Kidney epithelial cell (primary cell): ENCODE results near the gene PIAS4. TPM values are rescaled to one million over a fixed set of nuclear protein-coding genes. Genes with fewer than 3 reads are reported as not detected.

ENCODE experiments used
- DNase-seq: peaks from one replicate; pipeline ENCODE4 v3.0.0-alpha.2; 2010; ENCODE audit warnings: low read depth
- H3K27me3 ChIP-seq: 2 replicates; pipeline ENCODE4 v1.6.0; 2011; ENCODE audit warnings: low read length; ENCODE audit not compliant: control insufficient read depth, insufficient read depth
- H3K36me3 ChIP-seq: 2 replicates; pipeline ENCODE4 v1.5.1; 2011; ENCODE audit warnings: low read length; ENCODE audit not compliant: control insufficient read depth, insufficient read depth
- H3K4me3 ChIP-seq: 2 replicates; pipeline ENCODE4 v1.5.1; 2011; ENCODE audit warnings: low read depth, mild to moderate bottlenecking, control low read depth, low read length
- total RNA-seq: library from RNA; depleted of rRNA; stranded (reverse); fragments of >200 nt; gene quantifications from 2 replicates; pipeline ENCODE4 v1.2.3, GENCODE V29; 2015
- TF ChIP-seq, protein P1 (sequence below): IDR thresholded peaks from 2 replicates; pipeline ENCODE4 v1.5.1; 2011; ENCODE audit warnings: mild to moderate bottlenecking, moderate library complexity, low read length, control low read depth, inconsistent platforms; ENCODE audit not compliant: insufficient read depth, poor library complexity, severe bottlenecking

PIAS4 gene
- total RNA-seq, 1 donor from 2014 or later = 38.1 TPM

DNA sequence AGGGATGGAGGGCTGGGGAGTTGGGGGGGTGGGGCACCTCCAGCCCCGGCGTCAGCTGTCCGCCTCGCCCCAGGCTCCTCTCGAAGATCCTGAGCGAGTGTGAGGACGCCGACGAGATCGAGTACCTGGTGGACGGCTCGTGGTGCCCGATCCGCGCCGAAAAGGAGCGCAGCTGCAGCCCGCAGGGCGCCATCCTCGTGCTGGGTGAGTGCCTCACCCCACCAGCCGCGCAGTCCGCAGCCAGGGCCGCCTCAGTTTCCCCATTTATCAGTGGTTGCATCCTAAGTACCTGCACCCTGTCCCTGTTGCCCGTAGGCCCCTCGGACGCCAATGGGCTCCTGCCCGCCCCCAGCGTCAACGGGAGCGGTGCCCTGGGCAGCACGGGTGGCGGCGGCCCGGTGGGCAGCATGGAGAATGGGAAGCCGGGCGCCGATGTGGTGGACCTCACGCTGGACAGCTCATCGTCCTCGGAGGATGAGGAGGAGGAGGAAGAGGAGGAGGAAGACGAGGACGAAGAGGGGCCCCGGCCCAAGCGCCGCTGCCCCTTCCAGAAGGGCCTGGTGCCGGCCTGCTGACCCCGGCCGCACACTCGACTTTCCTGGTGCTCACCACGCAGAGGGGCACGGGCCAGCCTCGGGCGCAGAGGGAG, 29.9 kb downstream of the PIAS4 start:
- no peak for DNase-seq
- peaks cover 1% of the 10 kb centered on the region for H3K36me3 ChIP-seq
- no peak overlapping the region for H3K4me3 ChIP-seq
- H3K27me3 ChIP-seq = no peaks in the 10 kb centered on the region
- TF ChIP-seq, protein P1, sequence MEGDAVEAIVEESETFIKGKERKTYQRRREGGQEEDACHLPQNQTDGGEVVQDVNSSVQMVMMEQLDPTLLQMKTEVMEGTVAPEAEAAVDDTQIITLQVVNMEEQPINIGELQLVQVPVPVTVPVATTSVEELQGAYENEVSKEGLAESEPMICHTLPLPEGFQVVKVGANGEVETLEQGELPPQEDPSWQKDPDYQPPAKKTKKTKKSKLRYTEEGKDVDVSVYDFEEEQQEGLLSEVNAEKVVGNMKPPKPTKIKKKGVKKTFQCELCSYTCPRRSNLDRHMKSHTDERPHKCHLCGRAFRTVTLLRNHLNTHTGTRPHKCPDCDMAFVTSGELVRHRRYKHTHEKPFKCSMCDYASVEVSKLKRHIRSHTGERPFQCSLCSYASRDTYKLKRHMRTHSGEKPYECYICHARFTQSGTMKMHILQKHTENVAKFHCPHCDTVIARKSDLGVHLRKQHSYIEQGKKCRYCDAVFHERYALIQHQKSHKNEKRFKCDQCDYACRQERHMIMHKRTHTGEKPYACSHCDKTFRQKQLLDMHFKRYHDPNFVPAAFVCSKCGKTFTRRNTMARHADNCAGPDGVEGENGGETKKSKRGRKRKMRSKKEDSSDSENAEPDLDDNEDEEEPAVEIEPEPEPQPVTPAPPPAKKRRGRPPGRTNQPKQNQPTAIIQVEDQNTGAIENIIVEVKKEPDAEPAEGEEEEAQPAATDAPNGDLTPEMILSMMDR = no peak

- TF ChIP-seq, protein P1 = no peak
- Histone ChIP-seq H3K27me3 (no peaks in the 10 kb centered on the region), H3K36me3 (peaks cover 1% of the 10 kb centered on the region), H3K4me3 (no peak overlapping the region)
- no peak for DNase-seq
These were observed 30.5 kb downstream of the PIAS4 start for GRCh38 chr19:4038057-4038456.

GRCh38 chr19:4038661-4039423, 31.3 kb downstream of the PIAS4 start:
- Histone ChIP-seq H3K4me3 (no peak overlapping the region), H3K36me3 (peaks cover 1% of the 10 kb centered on the region), H3K27me3 (no peaks in the 10 kb centered on the region)
- TF ChIP-seq, protein P1 = no peak
- DNase-seq = no peak

- no peaks in the 10 kb centered on the region for H3K36me3 ChIP-seq
- no peak overlapping the region for H3K4me3 ChIP-seq
- TF ChIP-seq, protein P1 = no peak
- H3K27me3 ChIP-seq = no peaks in the 10 kb centered on the region
- no peak for DNase-seq
These were observed 34.7 kb downstream of the PIAS4 start for GRCh38 chr19:4042064-4042730.

GRCh38 chr19:4042731-4043082, 35.2 kb downstream of the PIAS4 start:
- TF ChIP-seq, protein P1 = no peak
- Histone ChIP-seq H3K27me3 (no peaks in the 10 kb centered on the region), H3K4me3 (no peak overlapping the region), H3K36me3 (no peaks in the 10 kb centered on the region)
- no peak for DNase-seq
